ENCODE results near the gene SRGAP3.

- no peak for TF ChIP-seq CTCF (IDR thresholded peaks at IDR 0.05)
- no peak for TF ChIP-seq POLR2AphosphoS5 (IDR thresholded peaks at IDR 0.05)
Measured at GRCh38 chr3:9208605-9209152, 40.8 kb downstream of the SRGAP3 start.
